IPS DF 4.7 (cell line): ENCODE results near the gene SEBOX.

Experiments
- DNase-seq: peaks from one replicate; pipeline ENCODE4 v3.0.0-alpha.2; 2013; ENCODE audit warnings: low spot score; ENCODE audit errors: extremely low read depth

Gene SEBOX, protein sequence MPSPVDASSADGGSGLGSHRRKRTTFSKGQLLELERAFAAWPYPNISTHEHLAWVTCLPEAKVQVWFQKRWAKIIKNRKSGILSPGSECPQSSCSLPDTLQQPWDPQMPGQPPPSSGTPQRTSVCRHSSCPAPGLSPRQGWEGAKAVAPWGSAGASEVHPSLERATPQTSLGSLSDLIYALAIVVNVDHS

DNA sequence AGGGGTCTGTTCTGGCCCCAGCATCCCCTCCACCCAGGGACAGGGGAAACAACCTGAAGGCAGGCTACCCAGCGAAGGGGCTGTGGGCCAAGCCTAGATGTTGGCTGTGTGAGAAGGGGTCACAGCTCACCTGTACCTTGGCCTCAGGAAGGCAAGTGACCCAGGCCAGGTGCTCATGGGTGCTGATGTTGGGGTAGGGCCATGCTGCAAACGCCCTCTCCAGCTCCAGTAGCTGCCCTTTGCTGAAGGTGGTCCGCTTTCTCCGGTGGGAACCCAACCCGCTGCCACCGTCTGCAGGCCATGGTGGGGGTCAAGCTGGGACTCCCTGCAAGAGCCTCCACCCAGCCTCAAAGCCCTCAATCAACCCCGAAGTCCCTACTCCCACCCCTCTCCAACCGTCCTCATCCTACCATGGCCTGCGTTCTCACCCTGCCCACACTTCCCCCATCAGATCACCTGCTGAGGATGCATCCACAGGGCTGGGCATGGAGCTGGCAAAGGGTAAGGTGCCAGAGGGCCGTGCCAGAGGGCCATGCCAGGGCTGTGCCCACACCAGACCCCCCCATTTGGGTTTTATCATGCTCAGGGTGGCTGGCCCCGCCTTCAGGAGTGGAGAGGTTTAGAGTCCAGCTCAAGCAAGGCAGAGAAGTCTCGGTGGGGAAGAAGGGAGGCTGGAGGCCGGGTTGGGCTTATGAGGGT is at the start of gene SEBOX:
Gene SEBOX, minus strand, starts transcription at position 535 of the 699 bp plus-strand sequence. Its CDS starts 48 bp downstream, at position 487.
- DNase-seq = no peak

DNA sequence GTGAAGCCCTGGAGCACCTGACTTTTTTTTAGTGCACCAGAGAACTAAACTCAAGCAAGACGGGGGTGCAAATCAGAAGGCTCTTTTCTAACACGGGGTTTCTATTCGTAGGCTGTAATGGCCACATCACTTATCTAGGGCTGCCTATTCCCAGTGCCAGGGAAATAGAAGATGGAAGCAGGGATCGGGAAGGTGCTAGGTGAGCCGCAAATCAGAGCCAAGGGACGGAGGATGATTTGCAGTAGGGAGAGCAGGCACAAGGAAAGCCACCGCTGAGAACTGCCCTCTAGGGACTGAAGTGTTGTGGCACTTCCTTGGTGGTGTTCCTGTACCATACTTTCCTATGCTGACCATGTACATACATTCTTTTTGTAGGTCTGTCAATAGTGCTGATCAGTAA is 48.8 kb upstream of the SEBOX start:
- no peak for DNase-seq

DNA sequence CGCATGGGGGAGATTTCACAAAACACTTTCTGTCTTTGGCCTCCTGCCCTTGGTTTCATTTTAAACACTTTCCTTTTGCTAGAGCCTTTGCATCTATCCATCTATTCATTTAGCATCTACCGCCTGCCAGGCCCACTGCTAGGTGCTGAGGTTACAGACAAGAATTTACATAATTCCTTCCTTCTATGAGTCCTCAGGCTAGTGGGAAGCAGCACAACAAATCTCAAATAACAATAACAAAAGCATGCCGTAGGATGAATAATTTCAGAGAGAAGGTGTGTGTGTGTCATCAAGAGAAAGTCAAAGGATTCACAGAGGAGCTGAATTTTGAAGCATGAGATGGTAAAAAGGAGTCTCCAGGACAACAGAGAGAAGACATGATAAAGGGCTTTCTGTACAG is 47.1 kb upstream of the SEBOX start:
- no peak for DNase-seq

DNA sequence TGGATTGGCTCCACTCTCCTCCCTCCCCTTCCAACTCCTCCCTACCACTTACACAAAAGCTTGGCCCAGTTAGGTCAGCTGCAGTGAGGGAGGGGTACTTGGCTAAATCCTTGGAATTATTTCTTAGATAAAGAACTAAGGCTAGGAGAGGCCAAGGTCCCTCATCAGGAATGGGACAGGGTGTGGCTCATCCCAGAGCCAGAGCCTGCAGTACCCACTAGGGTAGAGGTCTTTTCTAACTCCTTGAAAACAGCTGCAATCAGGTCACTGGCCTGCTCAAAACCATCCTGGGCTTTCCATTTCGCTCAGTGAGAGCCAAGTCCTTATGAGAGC is 42.9 kb upstream of the SEBOX start:
- no peak for DNase-seq

DNA sequence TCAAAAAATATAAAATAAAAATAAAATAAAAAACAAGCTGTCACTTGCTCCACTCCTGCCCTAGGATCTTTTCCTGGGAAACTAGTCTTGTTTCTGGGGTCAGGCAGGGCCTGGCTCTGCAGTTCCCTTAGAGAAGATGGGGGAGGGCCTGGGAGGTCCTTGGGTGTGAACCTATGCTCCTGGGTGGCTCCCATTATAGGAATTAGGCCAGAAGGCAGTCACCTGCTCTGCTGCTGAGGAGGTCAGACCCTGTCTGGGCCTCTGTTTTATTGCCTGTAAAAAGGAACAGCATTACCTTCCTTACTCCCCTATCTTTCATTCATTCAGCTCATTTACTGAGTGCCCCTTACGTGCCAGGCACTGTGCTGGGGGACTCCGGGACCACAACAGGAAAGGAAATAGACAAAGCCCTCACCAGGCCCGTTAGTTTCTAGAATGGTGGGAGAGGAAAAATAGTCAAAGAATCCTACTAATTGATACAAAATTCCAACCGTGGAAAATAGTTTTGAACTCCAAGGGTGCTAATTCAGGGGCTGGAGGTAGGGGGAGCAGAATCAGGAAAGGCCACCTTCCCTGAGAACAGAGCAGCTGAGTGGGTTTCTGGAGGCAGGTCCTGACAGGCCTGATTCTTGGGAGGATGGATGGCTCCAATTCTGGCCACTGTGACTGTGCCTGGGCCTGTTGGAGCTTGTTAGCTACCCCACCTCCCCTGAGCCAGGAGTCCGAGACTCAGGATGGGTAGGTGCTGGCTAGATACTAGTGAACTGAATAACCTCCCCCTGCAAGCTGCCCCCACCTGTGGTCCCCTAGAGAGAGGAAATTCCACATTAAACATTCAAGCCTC is 42.4 kb upstream of the SEBOX start:
- no peak for DNase-seq

DNA sequence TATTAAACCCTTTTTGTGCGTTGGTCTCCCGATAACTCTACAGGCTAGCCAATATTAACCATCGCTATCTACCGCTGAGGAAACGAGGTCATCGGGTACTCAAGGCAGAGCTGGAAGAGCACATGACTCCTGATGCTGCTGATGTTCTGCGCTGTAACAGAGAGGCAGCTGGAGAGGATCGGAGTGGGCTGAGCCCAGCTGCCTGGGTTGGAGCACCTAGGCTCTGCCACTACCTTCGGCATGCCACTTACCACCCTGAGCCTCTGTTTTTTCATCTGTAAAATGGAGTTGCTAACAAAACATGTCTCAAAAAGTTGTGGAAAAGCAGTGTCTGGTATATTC is 41.4 kb upstream of the SEBOX start:
- DNase-seq = no peak

DNA sequence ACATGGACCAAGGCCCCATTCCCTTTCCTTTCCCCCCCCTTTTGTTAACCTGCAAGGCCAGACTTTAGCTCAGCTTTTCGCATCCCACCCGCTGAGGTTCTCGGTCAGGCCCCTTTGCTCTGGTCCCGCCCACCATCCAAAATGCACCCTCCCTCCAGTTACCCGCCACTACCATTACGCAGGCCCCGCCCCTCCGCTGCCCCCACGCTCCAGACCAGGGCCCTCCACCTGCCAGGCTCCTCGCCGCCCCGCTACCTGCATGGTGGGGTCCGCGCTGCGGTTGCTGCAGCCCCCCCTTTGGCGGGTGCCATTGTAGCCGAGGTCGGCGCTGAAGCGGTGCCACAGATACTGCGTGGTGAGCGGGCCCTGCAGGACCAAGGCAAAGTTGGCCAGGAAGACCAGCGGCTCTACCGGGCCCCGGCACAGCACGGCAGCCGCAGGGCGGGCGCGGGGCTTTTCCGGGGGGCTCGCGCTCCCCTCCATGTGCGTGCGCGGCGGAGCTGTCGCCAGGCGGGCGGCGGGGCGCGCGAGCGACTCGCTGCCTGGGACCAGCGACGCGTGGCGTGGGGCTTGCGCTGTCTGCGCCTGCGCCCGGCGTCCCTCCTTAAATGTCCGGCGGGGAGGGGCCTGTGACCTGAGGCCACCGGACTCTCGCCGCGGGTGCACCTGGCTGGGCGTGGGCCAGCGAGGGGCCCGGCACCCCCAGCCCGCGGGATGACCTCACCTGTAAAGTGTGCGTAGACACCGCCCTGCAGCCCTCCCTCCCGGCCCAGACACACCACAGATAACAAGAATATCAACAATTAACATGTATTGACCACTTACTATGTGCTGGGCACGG is 40.9 kb upstream of the SEBOX start, which contains the start of gene SLC46A1:
Gene SLC46A1, minus strand, starts transcription at position 581 of the 841 bp plus-strand sequence. Its CDS starts 98 bp downstream, at position 483.
- no peak for DNase-seq

DNA sequence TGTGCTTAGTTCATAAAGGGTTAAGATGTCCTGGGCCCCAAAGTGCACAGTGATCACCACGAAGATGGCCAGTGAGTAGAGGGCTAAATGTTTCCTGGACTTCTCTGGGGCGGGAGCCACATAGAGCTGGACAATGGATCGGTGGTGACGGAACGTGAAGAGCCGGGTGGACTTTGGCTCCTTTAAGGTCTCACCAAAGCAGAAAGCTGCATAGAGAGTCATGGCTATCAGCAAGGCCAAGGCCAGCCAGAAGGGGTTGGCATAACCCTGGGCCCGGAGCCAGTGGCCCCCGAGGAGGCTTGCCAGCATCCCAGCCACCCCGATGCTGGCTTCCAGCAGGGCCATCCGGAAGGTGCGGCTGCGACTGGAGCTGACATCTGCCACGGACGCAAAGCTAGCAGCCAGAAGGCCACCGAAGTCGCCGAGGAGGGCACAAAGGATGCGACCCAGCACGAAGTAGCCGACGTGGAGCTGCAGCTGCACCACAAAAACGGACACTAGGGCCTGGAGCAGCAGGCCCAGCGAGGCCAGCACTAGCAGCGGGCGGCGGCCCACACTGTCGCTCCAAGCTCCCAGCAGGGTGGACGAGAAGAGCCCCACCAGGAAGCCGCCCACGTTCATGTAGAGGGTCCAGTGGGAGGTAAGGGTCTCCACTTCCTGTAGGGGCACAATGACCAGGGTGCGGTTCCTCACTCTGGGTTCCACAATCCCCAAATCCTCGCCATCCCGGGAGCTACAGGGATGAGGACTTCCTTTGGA is 40.0 kb upstream of the SEBOX start:
- no peak for DNase-seq

DNA sequence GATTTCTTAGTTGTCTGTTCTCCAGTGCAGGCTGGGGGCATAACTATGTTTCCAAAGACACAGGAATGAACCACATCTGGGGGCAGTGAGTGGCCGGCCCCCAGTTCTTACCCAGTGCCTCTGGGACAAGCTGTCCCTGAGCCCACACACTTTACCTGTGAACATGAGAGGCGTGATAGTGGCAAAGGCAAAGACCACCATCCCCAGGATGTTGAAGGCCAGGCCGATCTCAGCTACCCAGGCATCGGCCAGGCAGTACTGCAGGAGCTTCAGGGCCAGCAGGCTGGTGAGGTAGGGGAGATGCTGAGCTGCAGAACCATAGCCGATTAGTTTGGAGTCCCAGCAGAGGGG is 39.4 kb upstream of the SEBOX start:
- no peak for DNase-seq

DNA sequence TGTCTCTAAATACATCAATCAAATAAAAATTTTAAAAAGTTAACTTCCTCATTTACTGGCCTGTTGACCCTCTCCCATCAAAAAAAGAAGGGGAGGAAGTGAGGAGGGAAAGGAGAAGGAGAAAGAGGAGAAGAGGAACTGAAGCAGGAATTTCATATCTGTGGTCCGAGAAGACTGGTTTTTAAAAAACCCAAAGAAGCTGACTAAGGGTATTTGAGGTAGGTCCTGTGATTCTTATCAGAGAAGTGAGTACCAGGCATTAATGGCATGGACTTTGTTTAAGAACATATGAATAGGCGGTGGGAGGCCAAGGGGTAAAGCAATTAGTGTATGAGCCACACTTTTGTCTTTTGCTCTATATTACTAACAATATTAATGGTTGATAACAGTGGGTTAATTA is 39.0 kb upstream of the SEBOX start:
- DNase-seq = no peak

DNA sequence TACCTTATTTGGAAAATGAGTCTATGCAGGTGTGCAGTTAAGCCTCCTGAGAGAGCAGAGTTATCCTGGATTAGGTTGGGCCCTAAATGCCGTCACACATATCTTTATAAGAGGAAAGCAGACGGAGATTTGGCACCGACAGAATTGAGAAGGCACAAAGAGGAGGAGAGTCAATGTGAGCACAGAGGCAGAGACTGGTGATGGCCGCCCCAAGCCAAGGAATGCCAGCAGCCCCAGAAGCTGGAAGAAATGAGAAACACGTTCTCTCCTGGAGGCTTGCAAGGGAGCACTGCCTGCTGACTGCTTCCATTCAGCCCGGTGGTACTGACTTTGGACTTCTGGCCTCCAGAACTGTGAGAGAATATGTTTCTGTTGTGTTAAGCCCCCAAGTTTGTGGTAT is 37.8 kb upstream of the SEBOX start:
- no peak for DNase-seq

DNA sequence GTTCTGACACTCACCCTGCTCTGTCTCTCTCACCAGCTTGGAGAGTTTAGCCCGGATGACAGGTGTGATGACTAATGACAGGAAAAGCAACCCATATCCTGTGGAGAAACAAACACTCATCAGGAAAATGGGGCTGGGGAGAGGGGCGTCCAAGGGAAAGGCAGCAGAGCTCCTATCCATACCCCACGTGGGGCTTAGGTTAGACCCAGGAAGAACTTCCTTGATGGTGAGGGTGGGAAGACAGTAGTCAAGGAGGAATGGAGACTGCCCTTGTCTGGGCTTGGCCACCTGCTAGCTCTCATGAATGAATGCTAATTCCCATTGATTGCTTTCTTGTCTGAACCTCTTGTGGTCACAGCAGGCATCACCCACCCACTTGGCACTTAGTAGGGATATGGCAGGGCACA is 37.2 kb upstream of the SEBOX start:
- no peak for DNase-seq

DNA sequence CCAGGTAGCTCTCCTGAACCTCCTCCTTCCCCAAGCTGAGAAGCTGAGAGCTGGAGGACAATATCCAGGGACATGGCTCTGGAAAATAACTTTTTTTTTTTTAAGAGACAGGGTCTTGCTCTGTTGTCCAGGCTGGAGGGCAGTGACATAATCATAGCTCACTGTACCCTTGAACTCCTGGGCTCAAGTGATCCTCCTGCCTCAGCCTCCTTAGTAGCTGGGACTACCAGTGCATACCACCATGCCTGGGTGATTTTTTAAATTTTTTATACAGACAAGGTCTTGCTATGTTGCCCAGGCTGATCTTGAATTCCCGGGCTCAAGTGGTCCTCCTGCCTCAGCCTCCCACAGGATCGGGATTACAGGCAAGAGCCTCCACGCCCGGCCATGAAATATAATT is 34.8 kb upstream of the SEBOX start:
- DNase-seq = no peak

DNA sequence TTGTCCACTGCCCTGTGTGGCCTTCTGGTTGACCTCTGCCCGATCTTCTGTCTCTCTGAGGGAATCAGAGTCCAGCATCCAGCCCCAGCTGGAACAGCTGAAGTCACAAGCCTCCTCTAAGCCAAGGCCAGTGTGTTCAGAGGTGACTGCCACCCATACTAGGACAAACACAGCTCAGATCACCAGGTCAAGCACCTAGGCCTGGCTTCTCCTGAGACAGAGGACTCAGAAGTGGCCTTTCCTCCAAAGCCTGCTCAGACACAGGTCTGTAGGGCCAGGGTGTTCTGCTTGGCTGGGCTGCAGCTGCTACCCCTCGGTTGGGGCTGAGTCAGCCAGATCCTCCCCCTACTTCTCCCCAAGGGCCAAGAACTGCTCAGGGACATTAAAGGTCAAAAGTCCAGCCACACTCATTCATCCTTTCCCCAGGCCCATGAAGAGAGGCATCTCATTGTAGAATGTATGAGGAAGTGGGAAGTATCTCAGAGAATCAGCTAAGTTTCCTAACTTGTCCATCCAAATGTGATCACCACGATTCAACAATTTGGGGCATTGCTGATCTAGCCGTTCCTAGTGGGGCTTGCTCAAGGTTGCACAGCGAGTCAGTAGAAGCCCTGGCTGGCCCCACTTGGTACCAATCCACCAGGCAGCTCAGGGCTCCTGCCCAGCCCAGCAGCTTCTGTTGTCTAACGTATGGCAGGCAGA is 33.4 kb upstream of the SEBOX start:
- DNase-seq = no peak

DNA sequence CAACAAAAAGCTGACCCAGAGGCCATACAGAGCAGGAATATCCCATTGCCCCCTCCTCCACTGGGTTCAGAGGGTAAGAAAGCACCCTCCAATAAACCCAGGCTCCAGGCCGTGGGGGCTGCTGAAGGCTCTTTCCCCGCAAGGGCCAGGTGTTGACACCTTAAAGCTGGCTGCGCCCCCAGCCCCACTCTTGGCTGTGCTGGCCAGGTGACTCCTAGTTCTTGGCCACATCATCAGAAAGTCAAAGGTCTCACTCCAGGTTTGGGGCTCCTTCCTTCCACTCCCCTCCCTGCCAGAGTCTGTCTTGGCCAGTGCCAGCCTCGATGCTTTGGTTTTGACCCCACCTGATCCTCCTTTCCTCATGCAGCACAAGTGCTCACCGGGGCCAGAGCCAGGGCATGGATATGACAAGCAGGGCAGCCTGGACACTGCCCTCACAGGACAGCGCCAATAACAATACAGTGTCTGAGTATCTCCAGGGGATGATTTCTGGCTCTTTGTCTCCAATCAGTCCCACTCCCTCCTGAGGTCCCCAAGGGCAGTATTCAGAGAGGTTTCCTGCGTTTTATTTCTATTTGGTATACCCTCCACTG is 32.8 kb upstream of the SEBOX start:
- DNase-seq = no peak

DNA sequence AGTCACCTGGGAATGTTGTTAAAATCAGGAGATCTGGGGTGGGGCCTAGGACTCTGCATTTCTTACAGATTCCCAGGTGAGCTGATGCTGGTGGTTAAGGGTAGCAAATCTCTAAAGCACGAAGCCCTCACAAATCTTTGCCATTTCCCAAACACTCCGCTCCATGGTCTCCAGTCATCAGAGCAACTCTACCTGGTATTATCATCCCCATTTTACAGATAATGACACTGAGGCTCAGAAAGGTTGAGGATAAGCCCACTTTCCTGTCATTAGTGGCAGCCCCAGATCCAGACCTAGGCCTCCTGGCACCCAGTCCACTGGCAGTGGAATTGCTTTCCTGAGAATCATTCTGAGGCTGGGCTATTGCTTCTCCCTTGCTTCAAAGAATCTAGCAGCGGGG is 32.3 kb upstream of the SEBOX start:
- DNase-seq = no peak

DNA sequence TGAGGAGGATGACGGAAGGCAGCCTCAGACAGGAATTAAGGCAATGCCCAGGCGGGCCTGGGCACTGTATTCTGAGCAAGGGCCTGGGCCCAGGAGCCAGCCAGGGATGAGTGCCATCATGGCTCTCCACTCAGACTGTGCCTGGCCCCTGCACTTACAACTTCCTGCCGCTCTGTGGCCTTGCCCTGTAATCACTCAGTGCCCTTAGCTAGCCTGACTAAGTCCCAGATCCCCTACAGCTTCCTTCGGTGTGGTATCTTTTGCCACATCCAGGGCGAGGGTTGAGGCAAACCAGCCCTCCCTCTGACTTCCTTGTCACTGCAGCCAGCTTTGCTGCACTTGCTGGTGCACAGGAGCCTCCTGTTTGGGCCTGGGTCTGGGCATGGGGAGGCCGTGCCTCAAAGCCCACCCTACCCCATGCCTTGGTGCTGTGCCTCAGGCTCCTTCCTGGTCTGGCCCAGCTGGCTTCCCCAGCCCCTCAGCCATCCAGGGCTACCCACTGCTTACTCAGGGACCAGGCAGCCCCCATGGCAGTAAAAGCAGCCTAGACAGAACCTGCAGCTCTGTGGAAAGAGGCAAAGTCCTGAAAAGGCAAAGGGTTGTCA is 31.7 kb upstream of the SEBOX start:
- no peak for DNase-seq

DNA sequence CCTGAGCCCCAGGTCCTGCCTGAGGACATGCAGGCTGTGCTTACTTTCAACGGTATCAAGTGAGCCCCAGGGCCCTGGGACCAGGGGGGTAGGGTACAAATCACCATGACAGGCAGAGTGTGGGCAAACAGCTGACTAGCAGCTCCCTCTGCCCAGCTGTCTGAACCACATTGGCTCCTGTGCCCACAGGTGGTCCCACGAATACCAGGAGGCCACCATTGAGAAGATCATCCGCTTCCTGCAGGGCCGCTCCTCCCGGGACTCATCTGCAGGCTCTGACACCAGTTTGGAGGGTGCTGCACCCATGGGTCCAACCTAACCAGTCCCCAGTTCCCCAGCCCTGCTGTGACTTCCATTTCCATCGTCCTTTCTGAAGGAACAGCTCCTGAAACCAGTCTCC is 31.0 kb upstream of the SEBOX start:
- DNase-seq = no peak

DNA sequence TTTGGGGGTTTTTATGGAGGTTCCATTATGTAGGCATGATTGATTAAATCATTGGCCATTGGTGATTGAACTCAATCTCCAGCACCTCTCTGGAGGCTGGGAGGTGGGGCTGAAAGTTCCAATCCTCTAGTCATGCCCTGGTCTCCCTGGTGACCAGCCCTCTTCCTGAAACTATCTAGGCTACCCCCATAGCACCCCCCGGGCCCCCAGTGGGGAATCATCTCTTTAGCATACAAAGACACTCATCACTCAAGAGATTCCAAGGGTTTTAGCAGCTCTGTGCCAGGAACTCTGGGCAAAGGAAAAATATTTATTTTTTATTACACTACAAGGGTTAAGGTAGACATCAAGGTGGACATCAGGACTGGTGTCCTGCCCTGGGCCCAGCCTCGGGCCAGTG is 30.4 kb upstream of the SEBOX start:
- DNase-seq = no peak
